DND-41 (cell line): Measurements from ENCODE around the gene ITSN2.

Experiments
- ATAC-seq: fragments of 200-7000 bp; cut with Tn5 transposase; 3 replicates; pipeline ENCODE4 v1.9.1; 2021; ENCODE audit warnings: low read depth; ENCODE audit not compliant: insufficient read depth
- DNase-seq: peaks from one replicate; pipeline ENCODE4 v3.0.0-alpha.2; 2020
- H2AFZ ChIP-seq: 2 replicates; pipeline ENCODE4 v1.6.0; 2012; ENCODE audit warnings: low read depth, low read length
- H3K27ac ChIP-seq: 2 replicates; pipeline ENCODE4 v1.5.1; 2012; ENCODE audit warnings: low read length, inconsistent platforms
- H3K27me3 ChIP-seq: fragments of 200-600 bp; sonication (generic); 2 replicates; pipeline ENCODE4 v1.6.0; 2012; ENCODE audit warnings: low read length, mild to moderate bottlenecking, inconsistent platforms; ENCODE audit not compliant: insufficient read depth, poor library complexity
- H3K36me3 ChIP-seq: 2 replicates; pipeline ENCODE4 v1.5.1; 2012; ENCODE audit warnings: low read length, inconsistent platforms; ENCODE audit not compliant: insufficient read depth
- H3K4me1 ChIP-seq: 2 replicates; pipeline ENCODE4 v1.5.1; 2012; ENCODE audit warnings: mild to moderate bottlenecking, low read length; ENCODE audit not compliant: insufficient read depth
- H3K4me2 ChIP-seq: 2 replicates; pipeline ENCODE4 v1.6.0; 2012; ENCODE audit warnings: mild to moderate bottlenecking, moderate library complexity, low read length, inconsistent platforms; ENCODE audit not compliant: insufficient read depth
- H3K4me3 ChIP-seq, 2 experiments: fragments of 200-600 bp in 1 of 2; shearing (Covaris generic) in 1 of 2; 2 replicates each; pipeline ENCODE4 v1.5.1; 2012 to 2016; ENCODE audit warnings: inconsistent platforms in 2 of 2, low read length in 2 of 2, mild to moderate bottlenecking in 2 of 2, low read depth in 1 of 2, moderate library complexity in 1 of 2
- H3K79me2 ChIP-seq: 2 replicates; pipeline ENCODE4 v1.6.0; 2012; ENCODE audit warnings: low read length, inconsistent platforms; ENCODE audit not compliant: insufficient read depth
- H3K9ac ChIP-seq: 2 replicates; pipeline ENCODE4 v1.6.0; 2012; ENCODE audit warnings: low read depth, mild to moderate bottlenecking, inconsistent platforms, low read length, moderate library complexity
- H3K9me3 ChIP-seq: 2 replicates; pipeline ENCODE4 v1.5.1; 2012; ENCODE audit warnings: low read length, moderate library complexity, mild to moderate bottlenecking, inconsistent platforms; ENCODE audit not compliant: insufficient read depth, severe bottlenecking
- H4K20me1 ChIP-seq: 2 replicates; pipeline ENCODE4 v1.6.0; 2012; ENCODE audit warnings: low read length; ENCODE audit not compliant: insufficient read depth
- CTCF ChIP-seq: IDR thresholded peaks from 2 replicates; pipeline ENCODE4 v1.5.1; 2012; ENCODE audit warnings: borderline replicate concordance, low read length, moderate library complexity, mild to moderate bottlenecking; ENCODE audit not compliant: poor library complexity, severe bottlenecking; ENCODE audit errors: extremely low read depth
- EZH2 ChIP-seq: IDR thresholded peaks from 3 replicates; pipeline ENCODE4 v1.6.1; 2012; ENCODE audit warnings: borderline replicate concordance, low read depth, mild to moderate bottlenecking, moderate library complexity, low read length, inconsistent platforms; ENCODE audit not compliant: severe bottlenecking

Gene ITSN2

GRCh38 chr2:24352664-24353063, 7.7 kb downstream of the ITSN2 start:
- peaks cover 82% of the 10 kb centered on the region for H3K79me2 ChIP-seq
- no peak overlapping the region for H3K4me2 ChIP-seq
- H4K20me1 ChIP-seq, result peaks cover 20% of the 10 kb centered on the region; the same call in 1 of the 2 replicates
- ATAC-seq (no peak), DNase-seq (no peak)
- H3K4me1 ChIP-seq, result peaks cover 10% of the 10 kb centered on the region
- H3K9me3 ChIP-seq, result no peaks in the 10 kb centered on the region
- no peak for TF ChIP-seq EZH2
- TF ChIP-seq CTCF, result no peak
- no peaks in the 10 kb centered on the region for H3K27me3 ChIP-seq
- H3K27ac ChIP-seq, result no peak overlapping the region
- no peak overlapping the region for H3K4me3 ChIP-seq
- no peaks in the 10 kb centered on the region for H3K36me3 ChIP-seq
- H3K9ac ChIP-seq, result no peak overlapping the region
- H2AFZ ChIP-seq, result no peak overlapping the region

GRCh38 chr2:24351981-24352380, 8.4 kb downstream of the ITSN2 start:
- Histone ChIP-seq H3K9me3 (no peaks in the 10 kb centered on the region), H3K4me1 (peaks cover 10% of the 10 kb centered on the region), H3K9ac (no peak overlapping the region), H4K20me1 (peaks cover 21% of the 10 kb centered on the region; the same call in 1 of the 2 replicates), H3K27me3 (no peaks in the 10 kb centered on the region), H3K27ac (no peak overlapping the region), H3K36me3 (no peaks in the 10 kb centered on the region), H3K79me2 (peaks cover 81% of the 10 kb centered on the region), H3K4me3 (no peak overlapping the region), H3K4me2 (no peak overlapping the region), H2AFZ (no peak overlapping the region)
- TF ChIP-seq EZH2 (no peak), CTCF (no peak)
- no peak for DNase-seq
- ATAC-seq, result no peak

GRCh38 chr2:24351627-24351938, 8.8 kb downstream of the ITSN2 start:
- Histone ChIP-seq H3K9me3 (no peaks in the 10 kb centered on the region), H2AFZ (no peak overlapping the region), H3K79me2 (peaks cover 79% of the 10 kb centered on the region), H3K27ac (no peak overlapping the region), H3K4me2 (no peak overlapping the region), H3K36me3 (no peaks in the 10 kb centered on the region), H3K27me3 (no peaks in the 10 kb centered on the region), H4K20me1 (peaks cover 21% of the 10 kb centered on the region; the same call in 1 of the 2 replicates), H3K4me1 (peaks cover 10% of the 10 kb centered on the region), H3K4me3 (no peak overlapping the region), H3K9ac (no peak overlapping the region)
- no peak for TF ChIP-seq CTCF
- TF ChIP-seq EZH2, result no peak
- no peak for DNase-seq
- no peak for ATAC-seq
